ENCODE measurements around the gene PRX. TPM values are rescaled to one million over a fixed set of nuclear protein-coding genes. Genes with fewer than 3 reads are reported as not detected.

PRX gene
- total RNA-seq, 4 donors from 2014 or later: 0.70 to 6.1 (median 2.4) TPM

- H3K4me1 ChIP-seq: peaks cover 0 to 50% (median 12%) of the 10 kb centered on the region in 3 donors
- no peak for DNase-seq
- no peak overlapping the region for H3K27ac ChIP-seq
- no peak overlapping the region for H3K4me3 ChIP-seq
- 68 to 78% methylated on average over 7 to 16 of the region's 21 CpGs for WGBS, 2 donors
- intact Hi-C loops (cut with DNase I): no loop called here
- peaks cover 0 to 9% (median 0%) of the 10 kb centered on the region in 4 donors for H3K27me3 ChIP-seq
- no peaks in the 10 kb centered on the region for H3K36me3 ChIP-seq
- TF ChIP-seq, protein P1, sequence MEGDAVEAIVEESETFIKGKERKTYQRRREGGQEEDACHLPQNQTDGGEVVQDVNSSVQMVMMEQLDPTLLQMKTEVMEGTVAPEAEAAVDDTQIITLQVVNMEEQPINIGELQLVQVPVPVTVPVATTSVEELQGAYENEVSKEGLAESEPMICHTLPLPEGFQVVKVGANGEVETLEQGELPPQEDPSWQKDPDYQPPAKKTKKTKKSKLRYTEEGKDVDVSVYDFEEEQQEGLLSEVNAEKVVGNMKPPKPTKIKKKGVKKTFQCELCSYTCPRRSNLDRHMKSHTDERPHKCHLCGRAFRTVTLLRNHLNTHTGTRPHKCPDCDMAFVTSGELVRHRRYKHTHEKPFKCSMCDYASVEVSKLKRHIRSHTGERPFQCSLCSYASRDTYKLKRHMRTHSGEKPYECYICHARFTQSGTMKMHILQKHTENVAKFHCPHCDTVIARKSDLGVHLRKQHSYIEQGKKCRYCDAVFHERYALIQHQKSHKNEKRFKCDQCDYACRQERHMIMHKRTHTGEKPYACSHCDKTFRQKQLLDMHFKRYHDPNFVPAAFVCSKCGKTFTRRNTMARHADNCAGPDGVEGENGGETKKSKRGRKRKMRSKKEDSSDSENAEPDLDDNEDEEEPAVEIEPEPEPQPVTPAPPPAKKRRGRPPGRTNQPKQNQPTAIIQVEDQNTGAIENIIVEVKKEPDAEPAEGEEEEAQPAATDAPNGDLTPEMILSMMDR (IDR thresholded peaks at IDR 0.05): no peak
- TF ChIP-seq POLR2A (IDR thresholded peaks at IDR 0.05): no peak
- H3K9me3 ChIP-seq: no peaks in the 10 kb centered on the region
Measured at GRCh38 chr19:40414542-40415535, 1.7 kb upstream of the PRX start.

GRCh38 chr19:40412866-40413265 is 312 bp downstream of the PRX start:
- H3K4me3 ChIP-seq: no peak overlapping the region
- no peaks in the 10 kb centered on the region for H3K9me3 ChIP-seq
- TF ChIP-seq POLR2A (IDR thresholded peaks at IDR 0.05): no peak
- TF ChIP-seq, protein P1 (IDR thresholded peaks at IDR 0.05): no peak
- intact Hi-C loops (cut with DNase I): no loop called here
- no peaks in the 10 kb centered on the region for H3K36me3 ChIP-seq
- H3K27ac ChIP-seq: peak overlapping the region in 1 of 4 donors; percentile 33
- no peak for DNase-seq
- H3K27me3 ChIP-seq: peaks cover 0 to 9% (median 0%) of the 10 kb centered on the region in 4 donors
- WGBS, 2 donors: 38 to 88% methylated on average over 2 to 4 of the region's 4 CpGs
- peaks cover 0 to 56% (median 12%) of the 10 kb centered on the region in 3 donors for H3K4me1 ChIP-seq

GRCh38 chr19:40411958-40412499 is 1.1 kb downstream of the PRX start:
- no peak for DNase-seq
- Histone ChIP-seq H3K4me3 (no peak overlapping the region), H3K27me3 (peaks cover 0 to 9% (median 0%) of the 10 kb centered on the region in 4 donors), H3K4me1 (peaks cover 0 to 50% (median 12%) of the 10 kb centered on the region in 3 donors), H3K36me3 (no peaks in the 10 kb centered on the region), H3K9me3 (no peaks in the 10 kb centered on the region), H3K27ac (peak overlapping the region in 3 of 4 donors; percentile 48 to 76 (median 51))
- intact Hi-C loops (cut with DNase I): no loop called here
- no peak for TF ChIP-seq POLR2A (IDR thresholded peaks at IDR 0.05)
- TF ChIP-seq, protein P1 (IDR thresholded peaks at IDR 0.05): no peak
- WGBS, 2 donors: 67 to 75% methylated on average over 3 to 4 of the region's 8 CpGs

GRCh38 chr19:40411125-40411842 is 1.9 kb downstream of the PRX start:
- TF ChIP-seq, protein P1 (IDR thresholded peaks at IDR 0.05): no peak
- no peak for TF ChIP-seq POLR2A (IDR thresholded peaks at IDR 0.05)
- DNase-seq: no peak
- H3K9me3 ChIP-seq: no peaks in the 10 kb centered on the region
- WGBS, 2 donors: 33 to 61% methylated on average over 7 to 12 of the region's 16 CpGs
- H3K36me3 ChIP-seq: no peaks in the 10 kb centered on the region
- H3K27ac ChIP-seq: peak overlapping the region in 3 of 4 donors; percentile 48 to 76 (median 51)
- H3K4me3 ChIP-seq: no peak overlapping the region
- peaks cover 0 to 9% (median 0%) of the 10 kb centered on the region in 4 donors for H3K27me3 ChIP-seq
- peaks cover 0 to 43% (median 12%) of the 10 kb centered on the region in 3 donors for H3K4me1 ChIP-seq
- intact Hi-C loops (cut with DNase I): no loop called here
